GM12878 (cell line): ENCODE results near the gene ADA. TPM values are rescaled to one million over a fixed set of nuclear protein-coding genes. Genes with fewer than 3 reads are reported as not detected.

Source experiments
- ATAC-seq: fragments of 200-7000 bp; cut with Tn5 transposase; 3 replicates; pipeline ENCODE4 v1.9.1; 2020; ENCODE audit warnings: mild to moderate bottlenecking, moderate library complexity
- BruUV-seq: library from RNA; stranded (reverse); fragments of 400-500 nt; replicated peaks from 2 replicates; lab custom pipeline; 2021; lab: Mats Ljungman, UMichigan
- CTCF ChIA-PET: fragments of 300-600 bp; sonication (Branson Sonifier 250); formaldehyde crosslinking; extraction: SDS; loops from one replicate; lab custom pipeline; 2021; ENCODE audit warnings: inconsistent platforms; lab: Yijun Ruan, JAX
- POLR2A ChIA-PET: fragments of 350-600 bp; formaldehyde crosslinking; extraction: SDS; loops from one replicate; lab custom pipeline; 2021; ENCODE audit warnings: inconsistent platforms; lab: Charles Lee
- RAD21 ChIA-PET: fragments of 300-600 bp; sonication (Branson Sonifier 250); formaldehyde crosslinking; loops from one replicate; lab custom pipeline; 2023; ENCODE audit warnings: antibody characterized with exemption; ENCODE audit not compliant: unreplicated experiment; lab: Charles Lee
- SMC1A ChIA-PET: fragments of 300-600 bp; sonication (Branson Sonifier 250); formaldehyde crosslinking; loops from one replicate; lab custom pipeline; 2023; ENCODE audit not compliant: unreplicated experiment, uncharacterized antibody; lab: Charles Lee
- DNase-seq: peaks from one replicate; pipeline ENCODE4 v3.0.0-alpha.2; 2011; ENCODE audit warnings: low read depth, low spot score
- FAIRE-seq: peaks from 3 replicates; lab custom pipeline; 2011; peaks lifted over from hg19 to GRCh38; lab: Jason Lieb, UNC
- H2AFZ ChIP-seq: 2 replicates; pipeline ENCODE4 v1.6.0; 2011; ENCODE audit warnings: low read depth, low read length, control low read depth; ENCODE audit not compliant: control insufficient read depth
- H3K27ac ChIP-seq: 2 replicates; pipeline ENCODE4 v1.5.1; 2011; ENCODE audit warnings: control low read depth; ENCODE audit not compliant: control insufficient read depth, insufficient read depth
- H3K27me3 ChIP-seq, 2 experiments: replicated peaks in 1 of 2; 2 replicates each; pipeline versions ENCODE4 v1.6.0 to v1.6.1; 2011; ENCODE audit warnings: low read length in 1 of 2; ENCODE audit not compliant: control insufficient read depth in 2 of 2, insufficient read depth in 2 of 2
- H3K36me3 ChIP-seq, 2 experiments: 2 replicates each; pipeline ENCODE4 v1.5.1; 2011; ENCODE audit warnings: low read length in 1 of 2; ENCODE audit not compliant: control insufficient read depth in 2 of 2, insufficient read depth in 2 of 2
- H3K4me1 ChIP-seq: 2 replicates; pipeline ENCODE4 v1.6.1; 2011; ENCODE audit warnings: mild to moderate bottlenecking, low read length, moderate library complexity, mixed read lengths; ENCODE audit not compliant: control insufficient read depth, insufficient read depth
- H3K4me2 ChIP-seq: 2 replicates; pipeline ENCODE4 v1.6.0; 2011; ENCODE audit warnings: control low read depth; ENCODE audit not compliant: control insufficient read depth, insufficient read depth
- H3K4me3 ChIP-seq: fragments of 200-600 bp; sonication (generic); 2 replicates; pipeline ENCODE4 v1.5.1; 2016
- H3K79me2 ChIP-seq: 2 replicates; pipeline ENCODE4 v1.6.0; 2011; ENCODE audit warnings: low read length; ENCODE audit not compliant: control insufficient read depth, insufficient read depth
- H3K9ac ChIP-seq: 2 replicates; pipeline ENCODE4 v1.8.0; 2011; ENCODE audit warnings: low read length, control low read depth, mixed read lengths; ENCODE audit not compliant: control insufficient read depth, insufficient read depth
- H3K9me3 ChIP-seq: replicated peaks from 3 replicates; pipeline ENCODE4 v1.5.1; 2011; ENCODE audit warnings: mild to moderate bottlenecking, low read length; ENCODE audit not compliant: control insufficient read depth, insufficient read depth
- H4K20me1 ChIP-seq: 2 replicates; pipeline ENCODE4 v1.6.0; 2011; ENCODE audit not compliant: control insufficient read depth, insufficient read depth
- ATF2 ChIP-seq: IDR thresholded peaks from 2 replicates; pipeline ENCODE4 v1.6.1; 2012; ENCODE audit warnings: low read length, inconsistent platforms
- BCLAF1 ChIP-seq: fragments of 450-650 bp; IDR thresholded peaks from 2 replicates; pipeline ENCODE4 v1.6.1; 2017; ENCODE audit warnings: antibody characterized with exemption, mild to moderate bottlenecking, moderate library complexity
- CEBPB ChIP-seq, 2 experiments: fragments of 150-350 bp in 1 of 2; IDR thresholded peaks; 2 replicates each; pipeline ENCODE4 v1.6.1; 2012 to 2014; ENCODE audit warnings: low read depth in 2 of 2, low read length in 2 of 2, borderline replicate concordance in 1 of 2, inconsistent platforms in 1 of 2
- CREB1 ChIP-seq: IDR thresholded peaks from 2 replicates; pipeline ENCODE4 v1.6.1; 2012; ENCODE audit warnings: low read depth, mild to moderate bottlenecking, inconsistent platforms
- DPF2 ChIP-seq: fragments of 450-650 bp; IDR thresholded peaks from 2 replicates; pipeline ENCODE4 v1.6.1; 2017; ENCODE audit warnings: mild to moderate bottlenecking
- E2F4 ChIP-seq: IDR thresholded peaks from 2 replicates; pipeline ENCODE4 v1.6.1; 2012; ENCODE audit warnings: low read depth, low read length, improper control_type of control experiment
- EGR1 ChIP-seq, 2 experiments: IDR thresholded peaks; 1 replicate in 1 of 2; 2 replicates in 1 of 2; pipeline ENCODE4 v1.6.1; 2011 to 2012; ENCODE audit warnings: low read depth in 2 of 2, low read length in 2 of 2, borderline replicate concordance in 1 of 2, mild to moderate bottlenecking in 1 of 2, moderate library complexity in 1 of 2
- HCFC1 ChIP-seq: fragments of 150-350 bp; IDR thresholded peaks from 2 replicates; pipeline ENCODE4 v1.6.1; 2014; ENCODE audit warnings: low read length
- IRF3 ChIP-seq: fragments of 450-650 bp; IDR thresholded peaks from 2 replicates; pipeline ENCODE4 v1.6.1; 2014; ENCODE audit warnings: mild to moderate bottlenecking
- KDM1A ChIP-seq: fragments of 200-600 bp; sonication (generic); IDR thresholded peaks from 2 replicates; pipeline ENCODE4 v1.6.1; 2016; ENCODE audit warnings: borderline replicate concordance
- NFYA ChIP-seq: IDR thresholded peaks from 2 replicates; pipeline ENCODE4 v1.6.1; 2011; ENCODE audit warnings: low read depth, mild to moderate bottlenecking, low read length, improper control_type of control experiment, borderline replicate concordance
- NKRF ChIP-seq: fragments of 450-650 bp; conservative IDR thresholded peaks from 2 replicates; pipeline ENCODE4 v1.6.1; 2017; ENCODE audit warnings: mild to moderate bottlenecking, moderate library complexity
- PML ChIP-seq: IDR thresholded peaks from 2 replicates; pipeline ENCODE4 v1.6.1; 2012; ENCODE audit warnings: low read length, inconsistent platforms
- POLR2A ChIP-seq: IDR thresholded peaks from 2 replicates; pipeline ENCODE4 v1.6.1; 2011; ENCODE audit warnings: low read depth, mild to moderate bottlenecking, low read length
- RBBP5 ChIP-seq: fragments of 200-600 bp; sonication (generic); conservative IDR thresholded peaks from 2 replicates; pipeline ENCODE4 v1.6.1; 2016
- RCOR1 ChIP-seq: conservative IDR thresholded peaks from 2 replicates; pipeline ENCODE4 v1.6.1; 2012; ENCODE audit warnings: low read depth, low read length, improper control_type of control experiment
- ZZZ3 ChIP-seq: IDR thresholded peaks from 2 replicates; pipeline ENCODE4 v1.6.1; 2011; ENCODE audit warnings: low read depth; ENCODE audit not compliant: control insufficient read depth, insufficient read length
- WGBS: methylation state at CpG from one replicate; pipeline ENCODE4 v1.1.6; 2016; ENCODE audit warnings: low lambda C conversion rate; ENCODE audit not compliant: insufficient replicate concordance, insufficient coverage; ENCODE audit errors: missing lambda C conversion rate; 5-methylcytosine and 5-hydroxymethylcytosine counted together
- in situ Hi-C: fragments of 300-500 bp; cut with MboI; formaldehyde crosslinking; loops from 9 replicates; pipeline ENCODE4 v1.14.3; 2018; ENCODE audit warnings: mixed read lengths
- intact Hi-C: fragments of 100-400 bp; cut with micrococcal nuclease; formaldehyde crosslinking; loops from one replicate; pipeline ENCODE4 v1.14.2; 2022; ENCODE audit not compliant: unreplicated experiment
- polyA plus RNA-seq, 11 experiments: library from polyadenylated mRNA; depleted of rRNA in 4 of 11; unstranded in 6 of 11; stranded (reverse) in 5 of 11; fragments of >200 nt; fragmentation: Nextera tagmentation in 4 of 11; fragmentation: Illumina TruSeq in 1 of 11; extraction: Ambion mirVana in 4 of 11; extraction: Trizol in 1 of 11; gene quantifications; 1 replicate in 1 of 11; 2 replicates in 10 of 11; pipeline versions ENCODE4 v1.2.1 to v1.2.3, GENCODE V29; 2011 to 2016; ENCODE audit warnings: inconsistent platforms in 2 of 11, missing spikeins in 2 of 11, low read depth in 1 of 11
- total RNA-seq, 4 experiments: library from RNA; depleted of rRNA in 3 of 4; stranded (reverse); fragments of >200 nt in 3 of 4; fragmentation: Illumina TruSeq in 1 of 4; extraction: Trizol in 1 of 4; gene quantifications; 2 replicates each; pipeline versions ENCODE4 v1.2.1 to v1.2.3, GENCODE V29; 2013 to 2021

The ADA gene
- total and polyA plus RNA-seq, 10 of the 15 experiments (the other 5 are each of a cell fraction or from before 2014, with no cell fraction given), result 40.9 to 217 (median 90.8) TPM

GRCh38 chr20:44700306-44700705, 48.8 kb upstream of the ADA start (continued):
- no peak for TF ChIP-seq CEBPB (IDR thresholded peaks at IDR 0.05; ENCODE audit: borderline replicate concordance in 1 of 2, low read depth in 2 of 2, low read length in 2 of 2)
- no peak for TF ChIP-seq KDM1A
- no peak for TF ChIP-seq ZZZ3
- TF ChIP-seq E2F4, result no peak
- no peak for TF ChIP-seq EGR1 (IDR thresholded peaks at IDR 0.05; ENCODE audit: borderline replicate concordance in 1 of 2, low read depth in 2 of 2, low read length in 2 of 2)
- no peak for TF ChIP-seq PML
- no peak for TF ChIP-seq HCFC1
- TF ChIP-seq RBBP5, result no peak
- no peak for TF ChIP-seq NKRF
- TF ChIP-seq, all 136 proteins: peak for 0

DNA sequence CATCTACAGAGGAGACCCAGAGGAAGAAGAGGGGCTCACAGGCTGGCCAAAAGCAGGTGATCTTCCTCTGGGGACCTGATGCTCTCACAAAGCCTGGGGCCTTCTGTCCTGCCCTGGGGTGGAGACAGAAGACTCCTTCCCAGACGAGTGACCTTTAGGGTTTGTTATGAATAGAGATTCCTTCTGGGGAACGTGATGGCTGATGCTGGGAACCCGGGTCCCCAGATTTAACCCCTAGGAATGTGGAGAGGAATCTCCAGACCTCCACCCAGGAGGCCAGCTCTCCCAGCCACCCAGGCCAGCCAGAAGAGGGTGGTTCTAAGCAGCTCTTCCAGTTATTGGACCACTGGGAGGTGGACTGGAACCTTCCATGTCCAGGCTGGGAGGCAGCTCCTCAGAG, 46.9 kb upstream of the ADA start:
- Histone ChIP-seq H3K9ac (no peak overlapping the region), H4K20me1 (no peaks in the 10 kb centered on the region), H3K36me3 (no peaks in the 10 kb centered on the region), H2AFZ (no peak overlapping the region), H3K4me1 (peaks cover 29% of the 10 kb centered on the region), H3K79me2 (no peaks in the 10 kb centered on the region), H3K4me3 (no peak overlapping the region), H3K27me3 (no peaks in the 10 kb centered on the region; a peak in 1 of 4 replicates), H3K9me3 (no peaks in the 10 kb centered on the region; the same call in 2 of the 3 replicates), H3K4me2 (no peak overlapping the region), H3K27ac (no peak overlapping the region)
- ChIA-PET CTCF (no interaction called here), SMC1A (interaction anchor here (0.9 kb wide), 1 partner anchor 13 kb away, joined by 3 read pairs; no protein-coding TSS in a partner anchor), RAD21 (no interaction called here), POLR2A (no interaction called here)
- FAIRE-seq, result no peak
- intact Hi-C loops, result no loop called here
- DNase-seq, result no peak
- BruUV-seq, result no TSS peak
- 36% methylated on average over 3 of the region's 3 CpGs for WGBS
- in situ Hi-C loops, result no loop called here
- ATAC-seq, result no peak
- TF ChIP-seq NFYA (no peak), CREB1 (no peak), DPF2 (no peak), RCOR1 (no peak), IRF3 (no peak), PML (no peak), RBBP5 (no peak), POLR2A (no peak), BCLAF1 (no peak), ATF2 (no peak)
